MCF 10A (cell line): Measurements from ENCODE around the gene FILIP1. TPM values are rescaled to one million over a fixed set of nuclear protein-coding genes. Genes with fewer than 3 reads are reported as not detected.

Source experiments
- BruUV-seq: library from RNA; stranded (reverse); fragments of 400-500 nt; replicated peaks from 2 replicates; lab custom pipeline; 2021; lab: Mats Ljungman, UMichigan
- CTCF ChIA-PET: fragments of 300-600 bp; sonication (Branson Sonifier 250); formaldehyde crosslinking; extraction: SDS; loops from one replicate; lab custom pipeline; 2021; ENCODE audit warnings: antibody characterized with exemption, inconsistent platforms; lab: Yijun Ruan, JAX
- POLR2A ChIA-PET: fragments of 300-600, 350-650 bp; sonication (Branson Sonifier 250); formaldehyde crosslinking; extraction: SDS; loops from one replicate; lab custom pipeline; 2020; ENCODE audit warnings: antibody characterized with exemption, inconsistent platforms; lab: Yijun Ruan, JAX
- DNase-seq: peaks from one replicate; pipeline ENCODE4 v3.0.0-alpha.2; 2018; ENCODE audit not compliant: unreplicated experiment
- H3K27ac Mint-ChIP-seq: one replicate; pipeline ENCODE4 v1.8.0; 2022; ENCODE audit warnings: mild to moderate bottlenecking, low read depth, mixed read lengths; ENCODE audit not compliant: unreplicated experiment
- H3K27me3 Mint-ChIP-seq: one replicate; pipeline ENCODE4 v1.8.0; 2022; ENCODE audit warnings: mixed read lengths; ENCODE audit not compliant: insufficient read depth, unreplicated experiment
- H3K36me3 Mint-ChIP-seq: one replicate; pipeline ENCODE4 v1.8.0; 2022; ENCODE audit warnings: mild to moderate bottlenecking, moderate library complexity, mixed read lengths; ENCODE audit not compliant: insufficient read depth, unreplicated experiment
- H3K4me1 Mint-ChIP-seq: one replicate; pipeline ENCODE4 v1.8.0; 2022; ENCODE audit warnings: mixed read lengths; ENCODE audit not compliant: insufficient read depth, unreplicated experiment
- H3K4me3 Mint-ChIP-seq: one replicate; pipeline ENCODE4 v1.8.0; 2022; ENCODE audit warnings: mild to moderate bottlenecking, moderate library complexity, mixed read lengths; ENCODE audit not compliant: unreplicated experiment
- H3K9me3 Mint-ChIP-seq: one replicate; pipeline ENCODE4 v1.8.0; 2022; ENCODE audit warnings: mixed read lengths; ENCODE audit not compliant: unreplicated experiment
- CTCF ChIP-seq: fragments of 200-600 bp; IDR thresholded peaks from one replicate; pipeline ENCODE4 v1.8.0; 2022; ENCODE audit warnings: antibody characterized with exemption, mild to moderate bottlenecking; ENCODE audit not compliant: unreplicated experiment
- intact Hi-C: fragments of 100-400 bp; cut with micrococcal nuclease; formaldehyde crosslinking; loops from 2 replicates; pipeline ENCODE4 v1.14.1; 2022
- total RNA-seq: library from RNA; stranded (reverse); gene quantifications from 2 replicates; pipeline ENCODE4 v1.2.3, GENCODE V29; 2022

The FILIP1 gene
- total RNA-seq, 1 experiment from 2014 or later: 0.14 TPM

DNA sequence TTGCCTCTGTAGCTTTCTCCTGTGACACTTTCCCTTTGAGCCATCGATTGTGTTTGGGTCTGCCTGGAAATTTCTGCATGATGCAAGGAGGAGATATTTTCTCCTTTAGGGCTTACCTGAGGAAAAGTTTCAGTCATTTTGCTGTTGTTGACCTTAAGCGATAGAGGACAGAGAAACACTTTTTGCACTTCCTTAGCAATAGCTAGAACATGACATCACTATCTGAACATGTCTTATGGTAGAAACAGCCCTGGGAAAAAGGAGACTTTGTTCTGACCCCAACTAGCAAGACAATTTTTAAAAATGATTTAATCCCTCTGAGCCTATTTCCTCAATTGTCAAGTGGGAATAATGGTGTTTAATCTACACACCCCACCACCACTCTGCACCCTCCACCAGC lies 9.7 kb upstream of the FILIP1 start:
- Mint-ChIP-seq H3K4me3 (no peak overlapping the region), H3K9me3 (no peaks in the 10 kb centered on the region), H3K36me3 (no peaks in the 10 kb centered on the region), H3K27me3 (no peaks in the 10 kb centered on the region), H3K27ac (no peak overlapping the region), H3K4me1 (no peaks in the 10 kb centered on the region)
- TF ChIP-seq CTCF: no peak
- POLR2A ChIA-PET: interaction anchor here (0.5 to 2.1 kb wide), 3 partner anchors 43 to 638 kb away, joined by 3 to 7 read pairs (median 3); partner anchors contain the start of gene TMEM30A
- BruUV-seq: no TSS peak
- CTCF ChIA-PET: interaction anchor here (0.7 to 2.7 kb wide), 8 partner anchors 10 to 237 kb away, joined by 3 to 22 read pairs (median 5); no protein-coding TSS in a partner anchor
- intact Hi-C loops: no loop called here
- DNase-seq: no peak

DNA sequence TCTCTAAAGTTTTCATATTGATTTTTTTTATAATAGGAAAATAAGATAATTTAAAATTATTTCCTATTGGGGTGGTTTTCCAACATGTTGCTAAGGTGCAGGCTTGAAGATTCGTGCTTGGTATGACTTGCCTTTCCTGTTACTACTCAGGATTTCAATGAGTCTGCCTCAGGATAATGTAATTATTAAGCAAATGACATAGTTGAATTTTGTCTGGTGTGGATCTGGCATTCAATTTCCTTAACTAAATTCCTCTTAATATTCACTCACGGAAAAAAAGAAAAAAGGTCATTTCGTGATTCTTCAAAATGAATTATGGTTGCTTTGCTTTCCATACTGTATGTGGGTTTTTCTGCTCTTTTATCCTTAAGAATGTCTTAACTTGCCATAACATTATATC lies 9.3 kb upstream of the FILIP1 start:
- Mint-ChIP-seq H3K27me3 (no peaks in the 10 kb centered on the region), H3K4me3 (no peak overlapping the region), H3K9me3 (no peaks in the 10 kb centered on the region), H3K27ac (no peak overlapping the region), H3K4me1 (no peaks in the 10 kb centered on the region), H3K36me3 (no peaks in the 10 kb centered on the region)
- no peak for TF ChIP-seq CTCF
- no TSS peak for BruUV-seq
- intact Hi-C loops: no loop called here
- CTCF ChIA-PET: interaction anchor here (0.6 to 2.7 kb wide), 6 partner anchors 10 to 205 kb away, joined by 3 to 20 read pairs (median 4); no protein-coding TSS in a partner anchor
- POLR2A ChIA-PET: interaction anchor here (1.2 to 2.1 kb wide), 3 partner anchors 43 to 218 kb away, joined by 3 to 7 read pairs (median 3); partner anchors contain the start of gene TMEM30A
- no peak for DNase-seq

DNA sequence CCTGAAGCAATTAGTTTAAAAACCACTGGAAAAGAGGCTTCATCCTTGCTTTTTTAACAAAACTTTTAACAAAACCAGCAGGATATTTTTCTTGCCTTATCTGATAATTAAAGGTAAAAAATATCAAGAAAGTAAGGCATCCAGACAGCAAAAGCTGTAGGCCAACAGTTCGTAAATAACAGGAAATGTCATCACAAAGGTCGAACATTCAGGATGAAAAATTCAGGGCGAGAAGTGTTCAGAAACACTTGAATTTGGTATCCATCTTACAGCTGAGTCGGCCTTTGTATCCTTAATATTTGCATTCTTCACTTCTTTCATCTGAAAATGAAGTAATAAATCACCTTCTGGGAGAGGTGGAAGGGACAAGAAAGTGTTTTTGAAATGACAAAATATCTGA lies 8.2 kb upstream of the FILIP1 start:
- Mint-ChIP-seq H3K9me3 (no peaks in the 10 kb centered on the region), H3K36me3 (no peaks in the 10 kb centered on the region), H3K4me1 (no peaks in the 10 kb centered on the region), H3K27me3 (no peaks in the 10 kb centered on the region), H3K4me3 (no peak overlapping the region), H3K27ac (no peak overlapping the region)
- DNase-seq: no peak
- BruUV-seq: no TSS peak
- ChIA-PET CTCF (interaction anchor here (0.8 to 1.0 kb wide), 2 partner anchors 21 to 204 kb away, joined by 3 to 4 read pairs; no protein-coding TSS in a partner anchor), POLR2A (interaction anchor here (0.6 to 1.2 kb wide), 2 partner anchors 14 to 196 kb away, joined by 3 read pairs; no protein-coding TSS in a partner anchor)
- intact Hi-C loops: no loop called here
- TF ChIP-seq CTCF: no peak

- no TSS peak for BruUV-seq
- ChIA-PET CTCF (no interaction called here), POLR2A (interaction anchor here (0.7 kb wide), 1 partner anchor 10 kb away, joined by 3 read pairs; no protein-coding TSS in a partner anchor)
- H3K9me3 Mint-ChIP-seq: no peaks in the 10 kb centered on the region
- intact Hi-C loops: no loop called here
- H3K36me3 Mint-ChIP-seq: no peaks in the 10 kb centered on the region
- H3K4me3 Mint-ChIP-seq: no peak overlapping the region
- H3K27me3 Mint-ChIP-seq: no peaks in the 10 kb centered on the region
- no peaks in the 10 kb centered on the region for H3K4me1 Mint-ChIP-seq
- no peak overlapping the region for H3K27ac Mint-ChIP-seq
- no peak for TF ChIP-seq CTCF
- DNase-seq: peak; percentile 4
These were observed 6.0 kb upstream of the FILIP1 start for GRCh38 chr6:75499640-75500039.
